ENCODE results near the gene FCER2. TPM values are rescaled to one million over a fixed set of nuclear protein-coding genes. Genes with fewer than 3 reads are reported as not detected.

FCER2 gene
- total RNA-seq, 2 experiments from 2014 or later: 3.3 to 4.6 TPM

DNA sequence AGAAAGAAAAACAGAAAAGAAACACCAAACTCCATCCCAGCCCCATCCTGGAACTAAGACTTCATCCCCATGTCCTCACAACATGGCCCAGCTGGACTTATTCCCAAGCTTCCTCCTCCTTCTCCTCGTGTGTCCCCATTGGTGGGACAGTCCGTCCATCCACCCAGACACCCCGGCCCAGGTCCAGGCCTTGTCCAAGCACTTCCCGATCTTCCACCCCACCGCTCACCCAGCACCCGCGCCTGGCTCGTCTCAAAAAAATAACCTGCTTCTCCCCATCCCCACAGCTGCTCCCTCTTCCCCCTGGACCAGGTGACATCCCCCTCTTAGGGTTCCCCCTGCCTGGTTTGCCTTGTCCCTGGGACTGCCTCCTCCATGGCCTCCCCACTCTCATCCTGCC, 1.4 kb upstream of the FCER2 start:
- ChIA-PET POLR2A (interaction anchor here (0.6 to 0.7 kb wide), 2 partner anchors 79 to 98 kb away, joined by 4 to 8 read pairs; no protein-coding TSS in a partner anchor), CTCF (ENCODE audit: unreplicated experiment) (interaction anchor here (0.8 kb wide), 1 partner anchor 16 kb away, joined by 4 read pairs; no protein-coding TSS in a partner anchor)
- Histone ChIP-seq H3K4me2 (ENCODE audit: low read length) (no peak overlapping the region), H3K36me3 (ENCODE audit: insufficient read depth, low read length) (no peaks in the 10 kb centered on the region), H3K4me1 (ENCODE audit: insufficient read depth, low read length, poor library complexity, severe bottlenecking) (peaks cover 81% of the 10 kb centered on the region), H4K20me1 (ENCODE audit: insufficient read depth, low read length) (no peaks in the 10 kb centered on the region), H3K9me2 (ENCODE audit: insufficient read depth, low read length) (no peaks in the 10 kb centered on the region), H3K9me3 (ENCODE audit: low read length) (no peaks in the 10 kb centered on the region), H3K27ac (ENCODE audit: low read depth, low read length, poor library complexity, severe bottlenecking) (no peak overlapping the region), H3K79me2 (ENCODE audit: insufficient read depth, low read depth, low read length) (no peaks in the 10 kb centered on the region), H3K4me3 (ENCODE audit: low read depth, low read length, poor library complexity, severe bottlenecking) (no peak overlapping the region), H2AFZ (ENCODE audit: low read length) (no peak overlapping the region)
- BruUV-seq (replicated peaks): no TSS peak
- TF ChIP-seq CTCF (conservative IDR thresholded peaks at IDR 0.05; ENCODE audit: low read length) (no peak), EZH2phosphoT487 (IDR thresholded peaks at IDR 0.05; ENCODE audit: borderline replicate concordance, low read depth, low read length) (no peak)
- intact Hi-C loops (cut with micrococcal nuclease; ENCODE audit: unreplicated experiment): loop anchor here (2.0 kb wide), 1 partner anchor 23 kb away; the partner anchor contains the start of gene TRAPPC5
- no peak for DNase-seq (ENCODE audit: low spot score)

- Histone ChIP-seq H3K79me2 (ENCODE audit: insufficient read depth, low read depth, low read length) (no peaks in the 10 kb centered on the region), H3K4me3 (ENCODE audit: low read depth, low read length, poor library complexity, severe bottlenecking) (no peak overlapping the region), H2AFZ (ENCODE audit: low read length) (no peak overlapping the region), H3K9me3 (ENCODE audit: low read length) (no peaks in the 10 kb centered on the region), H3K27ac (ENCODE audit: low read depth, low read length, poor library complexity, severe bottlenecking) (peak overlapping the region; percentile 90), H4K20me1 (ENCODE audit: insufficient read depth, low read length) (no peaks in the 10 kb centered on the region), H3K4me1 (ENCODE audit: insufficient read depth, low read length, poor library complexity, severe bottlenecking) (peaks cover 61% of the 10 kb centered on the region), H3K9me2 (ENCODE audit: insufficient read depth, low read length) (no peaks in the 10 kb centered on the region), H3K36me3 (ENCODE audit: insufficient read depth, low read length) (no peaks in the 10 kb centered on the region), H3K4me2 (ENCODE audit: low read length) (0 out of 2 replicates have a peak overlapping the region, but pooled peaks have one; percentile 50)
- ChIA-PET POLR2A (interaction anchor here (0.6 kb wide), 1 partner anchor 7 kb away, joined by 6 read pairs; no protein-coding TSS in a partner anchor), CTCF (ENCODE audit: unreplicated experiment) (no interaction called here)
- no peak for TF ChIP-seq EZH2phosphoT487 (IDR thresholded peaks at IDR 0.05; ENCODE audit: borderline replicate concordance, low read depth, low read length)
- no peak for TF ChIP-seq CTCF (conservative IDR thresholded peaks at IDR 0.05; ENCODE audit: low read length)
- intact Hi-C loops (cut with micrococcal nuclease; ENCODE audit: unreplicated experiment): no loop called here
- no peak for DNase-seq (ENCODE audit: low spot score)
- no TSS peak for BruUV-seq (replicated peaks)
Observed at GRCh38 chr19:7701049-7701653, 780 bp downstream of the FCER2 start.

All from OCI-LY7 (cell line).